HepG2 (cell line): ENCODE results near the gene SOBP. TPM values are rescaled to one million over a fixed set of nuclear protein-coding genes. Genes with fewer than 3 reads are reported as not detected.

ENCODE experiments used
- ATAC-seq: fragments of 200-7000 bp; cut with Tn5 transposase; 3 replicates; pipeline ENCODE4 v1.9.1; 2020; ENCODE audit warnings: mild to moderate bottlenecking, moderate library complexity
- BruUV-seq: library from RNA; stranded (reverse); fragments of 400-500 nt; replicated peaks from 2 replicates; lab custom pipeline; 2021; lab: Mats Ljungman, UMichigan
- CTCF ChIA-PET: fragments of 300-600 bp; formaldehyde crosslinking; extraction: SDS; loops from one replicate; lab custom pipeline; 2021; ENCODE audit warnings: low total read pairs, inconsistent platforms, low intra/inter-chr PET ratio; lab: Yijun Ruan, JAX
- POLR2A ChIA-PET: fragments of 350-600 bp; sonication (Branson Sonifier 250); formaldehyde crosslinking; loops from one replicate; lab custom pipeline; 2020; ENCODE audit warnings: antibody characterized with exemption, inconsistent platforms; lab: Yijun Ruan, JAX
- DNase-seq: peaks from one replicate; pipeline ENCODE4 v3.0.0-alpha.2; 2015; ENCODE audit warnings: low spot score
- FAIRE-seq: peaks from 3 replicates; lab custom pipeline; 2011; peaks lifted over from hg19 to GRCh38; lab: Jason Lieb, UNC
- H2AFZ ChIP-seq: one replicate; pipeline ENCODE4 v1.6.1; 2011; ENCODE audit warnings: low read length, inconsistent platforms
- H3K27ac ChIP-seq: fragments of 300-600 bp; 3 replicates; pipeline ENCODE4 v1.8.0; 2011; ENCODE audit warnings: mixed run types, mild to moderate bottlenecking, mixed read lengths, low read length, inconsistent platforms; ENCODE audit not compliant: insufficient read depth; ENCODE audit errors: extremely low read length
- H3K27me3 ChIP-seq, 2 experiments: fragments of 200-600 bp in 1 of 2; 2 replicates in 1 of 2; 3 replicates in 1 of 2; pipeline versions ENCODE4 v1.6.0 to v1.8.0; 2011; ENCODE audit warnings: low read length in 2 of 2, mild to moderate bottlenecking in 2 of 2, moderate library complexity in 2 of 2, inconsistent platforms in 1 of 2; ENCODE audit not compliant: insufficient read depth in 2 of 2, control insufficient read depth in 1 of 2
- H3K36me3 ChIP-seq, 2 experiments: fragments of 200-600 bp in 1 of 2; replicated peaks in 1 of 2; 2 replicates in 1 of 2; 3 replicates in 1 of 2; pipeline versions ENCODE4 v1.5.1 to v1.8.0; 2011; ENCODE audit warnings: low read length in 2 of 2, inconsistent platforms in 1 of 2; ENCODE audit not compliant: insufficient read depth in 2 of 2, control insufficient read depth in 1 of 2
- H3K4me1 ChIP-seq: 2 replicates; pipeline ENCODE4 v1.5.1; 2012; ENCODE audit warnings: low read length, inconsistent platforms; ENCODE audit not compliant: insufficient read depth
- H3K4me2 ChIP-seq: 2 replicates; pipeline ENCODE4 v1.6.0; 2011; ENCODE audit warnings: low read depth, low read length, inconsistent platforms
- H3K4me3 ChIP-seq, 3 experiments: fragments of 200-600 bp in 1 of 3; sonication (generic), shearing (Covaris generic) in 1 of 3; replicated peaks in 1 of 3; 2 replicates each; pipeline ENCODE4 v1.5.1; 2011 to 2016; ENCODE audit warnings: low read length in 3 of 3, inconsistent platforms in 2 of 3, low read depth in 2 of 3, mild to moderate bottlenecking in 2 of 3, control low read depth in 1 of 3, mixed read lengths in 1 of 3; ENCODE audit not compliant: insufficient read depth in 1 of 3
- H3K79me2 ChIP-seq: one replicate; pipeline ENCODE4 v1.6.1; 2011; ENCODE audit warnings: low read length, inconsistent platforms; ENCODE audit not compliant: insufficient read depth
- H3K9ac ChIP-seq: 2 replicates; pipeline ENCODE4 v1.6.0; 2011; ENCODE audit warnings: mild to moderate bottlenecking, low read depth, low read length, inconsistent platforms; ENCODE audit not compliant: insufficient read depth
- H3K9me3 ChIP-seq: 2 replicates; pipeline ENCODE4 v1.5.1; 2012; ENCODE audit warnings: mild to moderate bottlenecking, low read length
- H4K20me1 ChIP-seq: 2 replicates; pipeline ENCODE4 v1.6.0; 2011; ENCODE audit warnings: inconsistent platforms, mild to moderate bottlenecking, low read length, moderate library complexity; ENCODE audit not compliant: insufficient read depth
- BATF2 ChIP-seq: sonication (generic); formaldehyde crosslinking; IDR thresholded peaks from 2 replicates; pipeline ENCODE4 v1.8.0; 2022; ENCODE audit warnings: mild to moderate bottlenecking, missing genetic modification reagents, moderate library complexity
- JUNB ChIP-seq: sonication (generic); formaldehyde crosslinking; IDR thresholded peaks from 2 replicates; pipeline ENCODE4 v1.8.0; 2022; ENCODE audit warnings: missing genetic modification reagents, mild to moderate bottlenecking, borderline replicate concordance
- ZBTB10 ChIP-seq: sonication (generic); formaldehyde crosslinking; IDR thresholded peaks from 2 replicates; pipeline ENCODE4 v1.4.0; 2020; ENCODE audit warnings: missing genetic modification reagents, borderline replicate concordance
- ZBTB4 ChIP-seq: sonication (generic); formaldehyde crosslinking; IDR thresholded peaks from 2 replicates; pipeline ENCODE4 v1.4.0; 2020; ENCODE audit warnings: missing genetic modification reagents, mild to moderate bottlenecking, borderline replicate concordance
- ZNF33A ChIP-seq: sonication (generic); formaldehyde crosslinking; IDR thresholded peaks from 2 replicates; pipeline ENCODE4 v1.5.1; 2020; ENCODE audit warnings: missing genetic modification reagents, mild to moderate bottlenecking, moderate library complexity, borderline replicate concordance
- WGBS: methylation state at CpG from one replicate; pipeline ENCODE4 v1.1.6; 2017; ENCODE audit warnings: low lambda C conversion rate; 5-methylcytosine and 5-hydroxymethylcytosine counted together
- in situ Hi-C: cut with HindIII; loops from 2 replicates; pipeline ENCODE4 v1.10.0; 2017; ENCODE audit warnings: low pct_unique_long_range_greater_than_20kb; ENCODE audit not compliant: extremely low pct_ligation_motif_present
- intact Hi-C: fragments of 100-400 bp; cut with micrococcal nuclease; formaldehyde crosslinking; loops from one replicate; pipeline ENCODE4 v1.10.0; 2022; ENCODE audit not compliant: unreplicated experiment
- polyA plus RNA-seq, 8 experiments: library from polyadenylated mRNA; depleted of rRNA in 3 of 8; stranded (reverse) in 7 of 8; unstranded in 1 of 8; fragments of >200 nt; fragmentation: Illumina TruSeq in 4 of 8; extraction: Trizol in 4 of 8; gene quantifications; 2 replicates each; pipeline versions ENCODE4 v1.2.1 to v1.2.3, GENCODE V29; 2011 to 2016; ENCODE audit warnings: low read depth in 4 of 8, missing spikeins in 1 of 8, mixed read lengths in 1 of 8; ENCODE audit not compliant: insufficient read depth in 1 of 8
- total RNA-seq, 5 experiments: library from RNA; depleted of rRNA; stranded (reverse); fragments of >200 nt; fragmentation: Illumina TruSeq; extraction: Trizol; gene quantifications; 2 replicates each; pipeline ENCODE4 v1.2.3, GENCODE V29; 2016; ENCODE audit warnings: low read depth in 1 of 5

Gene SOBP
- total and polyA plus RNA-seq, 2 of the 13 experiments (the other 11 are each of a cell fraction or from before 2014, with no cell fraction given) = 1.5 to 6.9 TPM

- TF ChIP-seq ZBTB4 = no peak
- TF ChIP-seq ZNF33A (CRISPR knock-in tag) = no peak
- TF ChIP-seq, all 625 proteins: peak for 0
These were observed 123.9 kb downstream of the SOBP start (continued) for GRCh38 chr6:107613651-107614379.

- intact Hi-C loops (no loop called here), in situ Hi-C loops (no loop called here)
- TF ChIP-seq BATF2 (CRISPR knock-in tag) (no peak), ZBTB10 (CRISPR knock-in tag) (no peak), JUNB (CRISPR knock-in tag) (no peak)
- CTCF ChIA-PET = no interaction called here
- 96% methylated on average over 5 of the region's 5 CpGs for WGBS
- H3K4me2 ChIP-seq = no peak overlapping the region
- ATAC-seq = no peak
- peaks cover 5% of the 10 kb centered on the region; the same call in 1 of the 2 replicates for H4K20me1 ChIP-seq
- H3K9ac ChIP-seq = no peak overlapping the region
- BruUV-seq = no TSS peak
- no peaks in the 10 kb centered on the region for H3K9me3 ChIP-seq
- POLR2A ChIA-PET = no interaction called here
- peaks cover 6% of the 10 kb centered on the region; the same call in 1 of the 2 replicates for H3K4me1 ChIP-seq
- H3K36me3 ChIP-seq = peaks cover under 1 to 9% of the 10 kb centered on the region in 2 experiments; a peak in 3 of 5 replicates
- no peak for FAIRE-seq
- H3K27ac ChIP-seq = no peak overlapping the region
- no peak for DNase-seq
- H3K27me3 ChIP-seq = no peaks in the 10 kb centered on the region
- no peak overlapping the region for H2AFZ ChIP-seq
- no peak overlapping the region for H3K4me3 ChIP-seq
- H3K79me2 ChIP-seq = no peaks in the 10 kb centered on the region
These were observed 124.9 kb downstream of the SOBP start for GRCh38 chr6:107614828-107615227.
